ENCODE results near the gene LSP1.

LSP1 gene

DNA sequence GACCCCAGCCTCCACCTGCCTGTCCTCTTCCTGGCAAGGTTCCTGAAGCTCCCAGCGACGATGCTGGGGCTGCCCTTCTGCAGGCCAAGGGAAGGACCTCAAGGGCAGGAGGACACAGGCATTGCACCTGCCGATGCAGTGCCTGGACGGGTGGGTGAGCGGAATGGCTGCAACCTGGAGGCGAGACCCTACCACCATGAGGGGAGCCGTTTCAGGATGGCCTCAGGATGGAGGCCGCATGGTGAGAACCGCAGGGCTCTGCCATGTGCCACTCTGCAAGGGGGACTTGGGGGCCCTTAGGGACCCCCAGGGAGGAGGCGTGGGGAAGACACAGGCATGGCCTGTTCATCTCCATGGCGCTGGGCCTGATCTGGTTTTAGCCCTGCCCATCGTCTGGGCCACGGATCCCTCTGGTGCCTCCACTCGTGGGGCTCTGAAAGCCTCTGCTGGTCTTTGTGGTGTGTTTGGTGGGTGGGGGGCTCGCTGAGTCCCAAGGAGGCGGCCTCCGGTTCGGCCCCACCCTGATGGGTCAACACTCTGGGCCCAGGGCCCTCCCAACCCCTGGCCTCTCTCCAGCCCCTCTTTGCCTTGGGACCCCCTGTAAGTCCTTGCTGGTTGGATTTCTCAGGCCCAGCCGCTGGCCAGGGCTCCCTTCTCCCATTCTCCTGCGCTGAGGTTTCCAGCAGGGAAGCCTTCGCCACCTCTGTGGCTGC is 1.3 kb upstream of the LSP1 start:
- no peak for DNase-seq

DNA sequence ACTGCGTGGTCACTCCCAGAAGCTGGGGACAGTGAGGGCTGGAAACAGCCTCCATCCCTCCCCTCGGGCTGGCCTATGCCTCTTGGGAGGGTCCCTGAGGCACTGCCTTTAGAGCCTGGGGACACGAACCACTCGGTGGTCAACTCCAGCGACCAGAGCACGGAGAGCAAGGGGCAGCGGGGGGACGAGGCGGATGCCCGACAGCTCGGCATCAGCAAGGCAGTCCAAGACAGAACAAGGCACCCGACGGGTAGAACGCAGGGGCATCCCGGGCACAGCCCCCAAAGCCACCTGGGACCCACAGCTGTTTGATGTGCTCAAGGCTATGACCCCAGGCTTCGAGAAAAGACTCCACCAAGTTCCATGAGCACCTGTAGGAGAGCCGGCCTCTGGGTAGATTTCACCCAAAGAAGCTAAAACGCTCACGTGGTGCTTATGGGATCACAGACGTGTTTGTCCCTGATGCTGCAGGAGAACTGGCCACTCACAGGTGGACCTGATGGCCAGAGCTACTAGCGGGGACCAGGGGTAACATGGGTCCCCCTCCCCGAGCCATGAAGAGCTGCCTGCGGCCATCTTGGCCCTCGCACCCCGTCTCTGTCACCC is 510 bp upstream of the LSP1 start:
- DNase-seq, result no peak

DNA sequence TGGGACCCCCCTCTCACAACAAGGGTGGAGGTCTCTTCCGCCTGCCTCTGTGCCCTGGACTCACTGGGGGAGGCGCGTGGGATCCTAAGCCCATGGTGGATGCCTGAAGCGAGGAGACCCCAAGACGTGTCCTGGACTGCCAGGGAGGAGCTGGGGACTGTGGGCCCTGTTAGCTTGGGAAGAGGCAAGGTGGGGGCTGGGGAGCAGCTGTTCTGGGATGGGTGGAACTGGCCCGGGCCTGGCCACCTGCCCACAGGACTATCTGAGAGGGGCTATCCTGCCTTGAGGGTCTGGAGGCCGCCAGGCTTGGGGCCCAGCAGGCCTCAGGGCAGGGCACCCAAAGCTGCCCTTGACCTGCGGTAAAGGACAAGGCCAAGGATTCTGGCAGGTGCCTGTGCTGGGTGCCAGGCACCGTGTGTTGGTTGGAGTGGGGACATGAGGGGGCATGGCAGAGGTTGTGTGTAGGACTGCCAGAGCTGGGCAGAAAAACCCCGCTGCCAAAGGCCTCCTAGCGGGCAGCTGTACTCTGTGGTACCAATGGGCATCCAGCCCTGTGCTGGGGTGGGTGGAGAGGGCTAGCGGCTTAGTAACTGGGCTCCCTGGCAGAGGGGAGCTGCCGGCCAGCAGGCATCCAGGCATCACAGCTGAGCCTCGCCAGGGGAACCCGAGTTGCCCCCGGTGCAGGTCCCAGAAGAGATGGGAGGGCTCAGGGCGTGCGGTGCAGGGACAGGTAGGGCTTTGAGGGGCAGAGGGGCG is 670 bp downstream of the LSP1 start:
- no peak for DNase-seq

DNA sequence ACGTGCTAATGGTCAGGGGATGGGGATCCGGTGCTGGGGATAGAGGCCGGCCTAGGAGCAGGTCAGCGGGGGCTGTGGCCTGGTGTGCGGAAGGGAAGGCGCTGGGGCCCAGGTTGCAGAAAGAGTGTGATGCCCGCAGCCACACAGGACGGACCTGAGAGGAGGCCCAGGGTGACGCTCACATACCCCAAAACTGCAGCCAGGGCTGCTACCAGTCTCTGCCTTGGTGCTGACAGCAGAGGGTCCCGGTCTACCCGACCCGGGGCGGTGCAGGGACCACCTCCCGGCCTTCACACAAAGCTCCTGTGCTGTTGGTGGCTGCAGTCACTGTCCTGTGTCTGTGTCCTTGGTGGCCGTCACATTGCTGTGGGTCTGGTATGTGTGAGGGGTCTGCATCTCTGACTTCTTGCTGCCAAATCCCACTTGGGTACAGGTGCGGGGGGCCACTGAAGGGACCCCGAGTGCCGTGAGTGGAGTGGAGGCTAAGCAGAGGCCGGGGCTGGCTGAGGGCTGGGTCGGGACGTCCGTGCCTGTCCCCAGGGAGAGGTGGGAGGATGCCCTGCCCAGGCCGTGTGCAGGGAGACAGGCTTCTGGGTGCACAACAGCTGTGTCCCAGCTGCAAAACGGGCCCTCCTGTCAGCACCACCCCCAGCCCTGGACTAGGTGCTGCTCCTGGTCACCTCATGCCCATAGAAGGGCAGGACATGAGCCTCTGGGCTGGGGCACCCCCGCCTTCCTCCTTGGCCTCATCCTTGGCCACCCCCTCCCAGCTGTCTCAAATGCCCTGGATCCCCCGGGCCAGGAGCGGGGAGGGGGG is 1.5 kb downstream of the LSP1 start:
- no peak for DNase-seq

DNA sequence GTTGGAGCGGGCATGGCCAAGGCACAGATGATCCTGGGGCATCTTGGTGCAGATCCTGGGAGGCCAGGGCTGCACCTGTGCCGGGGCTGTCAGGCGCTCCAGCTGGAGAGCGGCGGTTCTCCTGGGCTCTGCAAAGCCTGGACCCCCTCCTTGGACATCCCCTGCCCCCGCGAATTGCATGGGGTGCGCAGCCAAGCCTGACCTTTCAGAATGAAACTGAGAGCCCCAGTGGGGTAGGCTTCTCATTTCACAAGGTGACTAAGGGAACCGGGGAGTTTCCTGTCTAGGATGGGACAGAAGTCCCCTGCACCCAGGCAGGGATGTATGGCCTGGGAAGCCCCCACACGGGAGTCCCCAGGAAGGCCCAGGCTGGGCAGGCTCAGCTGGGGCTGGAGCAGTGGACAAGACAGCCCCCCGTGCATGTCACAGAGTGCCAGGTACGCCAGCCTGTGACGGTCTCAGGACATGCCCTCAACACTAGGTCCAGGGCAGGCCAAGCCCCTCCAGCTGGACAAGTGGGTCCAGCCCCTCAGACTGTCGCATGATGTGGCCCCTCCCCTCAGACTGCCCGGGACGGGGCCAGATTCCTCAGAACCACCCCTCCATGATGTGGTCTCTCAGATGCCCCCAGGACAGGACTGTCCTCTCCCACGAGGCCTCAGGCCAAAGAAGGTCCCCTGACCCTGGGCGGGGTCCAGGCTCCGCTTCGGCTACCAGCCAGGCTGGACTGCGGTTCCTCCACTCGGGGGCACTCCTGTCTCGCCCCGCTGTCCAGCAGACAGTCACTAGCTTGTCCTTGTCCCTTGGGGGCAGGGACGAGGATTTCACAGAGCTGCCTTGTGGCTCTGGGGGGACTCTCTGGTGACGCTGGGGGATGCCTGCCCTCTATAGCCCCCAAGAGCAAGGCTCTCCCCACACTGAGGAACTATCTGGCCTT is 2.3 kb downstream of the LSP1 start:
- no peak for DNase-seq

DNA sequence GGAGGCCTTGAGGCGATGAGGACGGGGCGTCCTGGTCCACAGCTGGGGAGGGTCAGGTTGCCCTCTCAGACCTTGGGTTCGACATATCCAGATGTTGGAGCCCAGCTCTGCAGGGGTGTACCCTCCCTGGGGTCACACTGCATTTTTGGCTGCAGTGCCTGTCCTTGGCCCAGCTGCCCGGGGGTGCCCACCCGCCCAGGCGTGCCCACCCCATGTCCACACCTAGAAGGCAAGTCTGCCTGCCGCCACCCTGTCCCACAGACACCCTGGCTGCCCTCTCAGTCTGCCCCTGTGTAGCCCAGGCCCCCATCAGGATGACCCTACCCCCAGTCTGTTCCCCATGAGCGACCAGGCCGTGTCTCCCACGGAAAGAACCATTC is 3.0 kb downstream of the LSP1 start:
- DNase-seq, result no peak

DNA sequence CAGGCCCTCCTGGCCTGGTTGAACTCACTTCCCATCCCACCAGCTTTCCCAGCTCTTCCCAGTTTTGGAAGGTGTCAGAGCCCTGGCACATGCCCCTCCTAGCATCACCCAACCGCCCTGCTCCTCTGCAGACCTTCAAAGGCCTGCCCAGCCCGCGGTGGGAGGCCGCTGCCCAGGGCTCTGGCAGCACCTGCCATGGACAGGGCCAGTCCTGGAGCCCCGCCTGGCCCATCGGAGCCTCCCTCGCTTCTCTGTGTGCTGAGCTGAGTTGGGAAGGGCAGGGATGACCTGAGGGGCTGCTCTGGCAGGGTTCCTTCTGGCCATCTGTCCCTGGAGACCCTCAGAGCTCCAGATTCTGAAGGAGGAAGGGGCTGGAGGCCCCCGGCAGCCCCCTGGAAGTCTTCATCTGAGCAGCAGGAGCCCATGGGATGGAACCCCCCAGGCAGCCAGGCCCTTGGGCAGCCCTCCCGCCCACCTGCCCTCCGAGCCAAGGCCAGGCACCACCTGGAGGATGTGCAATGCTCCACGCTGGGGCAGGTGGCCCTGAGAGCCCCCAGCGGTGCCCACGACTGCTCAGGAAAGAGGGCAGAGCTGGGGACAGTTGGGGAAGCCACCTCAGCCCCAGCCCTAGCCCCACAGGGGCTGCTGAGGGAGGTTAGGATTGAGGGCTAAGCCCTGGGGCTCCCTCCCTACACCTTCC is 3.6 kb downstream of the LSP1 start:
- DNase-seq, result no peak

DNA sequence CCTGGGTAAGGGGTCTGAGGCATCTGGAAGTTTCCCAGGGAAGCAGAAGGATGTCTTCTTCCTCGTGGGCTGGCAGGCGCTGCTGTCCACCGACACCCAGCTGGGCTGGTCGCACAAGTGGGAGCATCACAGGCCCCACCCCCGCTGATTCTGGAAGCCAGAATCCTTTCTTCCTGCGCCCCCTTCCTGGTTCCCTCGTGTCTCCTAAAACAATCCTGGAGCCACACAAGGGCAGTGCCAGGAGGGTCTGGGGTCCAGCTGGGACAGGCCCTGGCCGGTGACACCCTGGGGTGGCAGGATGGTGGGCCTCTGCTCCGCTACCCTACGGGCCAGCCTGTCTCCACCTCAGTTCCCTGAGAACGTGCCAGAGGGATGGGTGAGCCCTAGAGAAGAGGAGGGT is 4.2 kb downstream of the LSP1 start:
- no peak for DNase-seq

DNA sequence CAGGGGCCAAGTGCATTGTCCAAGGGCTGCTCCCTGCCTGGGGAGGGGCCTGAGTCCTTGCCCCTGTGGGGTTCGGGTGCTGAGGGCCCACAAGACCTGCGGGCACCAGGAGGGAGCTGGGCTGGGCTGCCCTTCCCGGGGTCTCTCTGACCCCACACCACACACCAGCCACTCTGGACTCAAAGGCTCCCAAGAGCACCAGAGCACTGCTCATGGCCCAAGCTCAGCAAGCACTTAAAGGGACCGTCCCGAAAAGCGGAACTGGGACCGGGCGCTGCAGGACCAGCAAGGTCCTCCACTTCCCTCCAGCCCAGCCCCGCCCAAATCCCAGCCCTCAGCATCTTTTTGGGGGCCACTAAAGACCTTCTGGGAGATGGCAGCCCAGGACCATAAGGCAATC is 5.3 kb downstream of the LSP1 start:
- no peak for DNase-seq

DNA sequence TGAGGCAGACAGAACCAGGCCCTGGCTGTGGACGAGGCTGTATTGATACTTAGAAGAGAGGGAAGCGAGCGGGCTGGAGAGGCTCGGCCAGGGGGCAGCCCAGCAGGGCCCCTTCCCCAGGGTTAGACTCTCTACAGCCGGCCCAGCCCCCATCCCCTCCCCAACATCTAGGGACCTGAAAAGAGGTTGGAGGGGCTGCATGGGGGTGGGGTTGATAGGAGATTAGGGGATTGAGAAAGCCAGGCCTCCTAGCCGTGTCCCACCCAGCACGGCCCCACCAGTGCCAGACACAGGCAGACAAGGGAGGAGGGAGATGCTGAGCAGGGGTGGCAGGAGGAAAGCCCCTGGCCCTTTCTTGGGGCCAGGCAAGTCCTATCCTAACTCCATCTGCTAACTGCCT is 5.7 kb downstream of the LSP1 start:
- DNase-seq, result no peak

DNA sequence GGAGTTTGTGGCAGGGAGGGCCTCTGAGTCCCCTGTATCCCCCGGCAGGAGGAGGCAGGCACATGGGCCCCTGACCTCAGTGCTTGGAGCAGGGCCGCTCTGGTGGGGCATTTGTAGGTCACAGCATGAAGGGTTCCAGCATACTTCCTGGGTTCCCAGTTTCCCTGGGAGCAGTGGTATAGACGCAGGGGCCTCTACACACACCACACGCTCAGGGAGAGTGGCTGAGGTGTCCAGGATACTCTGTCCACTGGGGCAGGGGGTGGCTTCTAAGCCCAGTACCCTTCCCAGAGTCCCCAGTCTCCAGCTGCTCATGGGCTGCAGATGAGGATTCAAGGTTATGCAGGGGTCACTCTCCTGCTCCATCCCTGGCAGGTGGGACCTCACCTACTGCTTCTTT is 6.1 kb downstream of the LSP1 start:
- no peak for DNase-seq

DNA sequence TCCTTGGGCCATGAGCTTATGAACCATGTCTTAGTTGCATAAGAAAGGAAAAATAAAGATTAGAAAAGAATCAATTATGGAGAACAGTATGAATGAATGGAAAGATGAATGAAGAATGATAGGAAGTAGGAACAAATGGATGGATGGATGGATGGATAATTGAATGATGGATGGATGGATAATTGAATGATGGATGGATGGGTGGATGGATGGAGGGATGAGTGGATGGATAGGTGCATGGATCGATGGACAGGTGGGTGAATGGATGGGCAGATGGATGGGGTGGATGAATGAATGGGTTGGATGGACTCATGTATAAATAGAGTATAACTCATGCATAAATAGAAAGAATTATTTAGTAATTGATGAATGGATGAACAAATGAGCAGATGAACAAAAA is 7.2 kb downstream of the LSP1 start:
- no peak for DNase-seq

DNA sequence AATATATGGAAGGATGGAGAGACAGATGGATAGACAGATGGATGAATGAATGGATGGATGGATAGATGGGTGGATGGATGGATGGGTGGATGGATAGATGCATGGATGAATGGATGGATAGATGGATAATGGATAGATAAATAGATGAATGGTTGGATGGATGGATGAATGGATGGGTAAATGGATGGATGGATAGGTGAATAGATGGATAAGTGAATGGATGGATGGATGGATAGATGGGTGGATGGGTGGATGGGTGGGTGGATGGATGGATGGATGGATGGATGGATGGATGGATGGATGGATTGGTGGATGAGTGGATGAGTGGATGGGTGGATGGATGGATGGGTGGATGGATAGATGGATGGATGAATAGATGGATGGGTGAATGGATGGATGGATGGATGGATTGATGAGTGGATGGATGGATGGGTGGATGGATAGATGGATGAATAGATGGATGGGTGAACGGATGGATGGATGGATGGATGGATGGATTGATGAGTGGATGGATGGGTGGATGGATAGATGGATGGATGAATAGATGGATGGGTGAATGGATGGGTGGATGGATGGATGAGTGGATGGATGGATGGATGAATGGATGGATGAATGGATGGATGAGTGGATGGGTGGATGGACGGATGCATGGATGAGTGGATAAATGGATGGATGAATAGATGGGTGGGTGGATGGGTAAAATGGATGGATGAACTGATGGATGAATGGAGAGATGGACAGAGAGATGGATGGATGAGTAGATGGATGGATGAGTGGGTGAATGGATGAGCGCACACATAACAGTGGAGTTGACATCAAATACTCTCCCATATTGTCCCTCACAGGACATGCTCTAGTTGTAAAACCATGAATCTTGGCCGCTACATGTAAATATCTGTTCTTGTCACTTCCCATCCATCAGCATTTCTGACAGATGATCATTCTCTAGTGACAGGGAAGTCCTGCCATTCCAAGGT is 8.8 kb downstream of the LSP1 start:
- no peak for DNase-seq

DNA sequence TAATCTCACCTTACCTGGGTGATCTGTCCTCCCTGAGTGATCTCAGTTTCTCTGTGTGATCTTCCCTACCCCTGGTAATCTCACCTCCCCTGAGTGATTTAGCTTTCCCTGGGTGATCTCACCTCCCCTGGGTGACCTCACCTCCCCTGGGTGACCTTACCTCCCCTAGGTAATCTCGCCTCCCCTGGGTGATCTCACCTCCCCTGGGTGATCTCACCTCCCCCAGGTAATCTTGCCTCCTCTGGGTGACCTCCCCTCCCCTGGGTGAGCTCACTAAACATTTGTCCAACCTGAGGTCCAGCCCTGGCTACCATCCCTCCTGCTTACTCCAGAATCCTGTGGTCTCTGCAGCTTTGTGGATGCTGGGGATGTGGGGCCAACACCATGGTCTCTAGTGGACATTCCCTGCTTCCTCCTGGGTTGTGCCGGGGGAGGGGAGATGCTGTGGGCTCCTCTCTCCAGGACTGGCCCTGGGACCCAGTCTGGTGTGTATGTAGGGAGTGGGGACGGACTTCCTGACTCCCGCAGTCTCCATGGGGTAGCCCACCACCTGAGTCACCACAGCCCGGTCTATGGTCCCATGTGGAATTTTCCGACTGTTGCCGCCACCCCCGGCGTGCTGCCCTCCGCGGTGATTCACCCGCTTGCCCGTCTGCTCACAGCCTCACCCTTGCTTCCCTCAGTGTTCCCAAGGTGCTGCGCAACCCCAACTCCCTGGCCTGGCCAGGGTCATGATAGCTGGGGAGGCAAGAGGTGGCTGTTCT is 9.9 kb downstream of the LSP1 start:
- DNase-seq, result no peak

DNA sequence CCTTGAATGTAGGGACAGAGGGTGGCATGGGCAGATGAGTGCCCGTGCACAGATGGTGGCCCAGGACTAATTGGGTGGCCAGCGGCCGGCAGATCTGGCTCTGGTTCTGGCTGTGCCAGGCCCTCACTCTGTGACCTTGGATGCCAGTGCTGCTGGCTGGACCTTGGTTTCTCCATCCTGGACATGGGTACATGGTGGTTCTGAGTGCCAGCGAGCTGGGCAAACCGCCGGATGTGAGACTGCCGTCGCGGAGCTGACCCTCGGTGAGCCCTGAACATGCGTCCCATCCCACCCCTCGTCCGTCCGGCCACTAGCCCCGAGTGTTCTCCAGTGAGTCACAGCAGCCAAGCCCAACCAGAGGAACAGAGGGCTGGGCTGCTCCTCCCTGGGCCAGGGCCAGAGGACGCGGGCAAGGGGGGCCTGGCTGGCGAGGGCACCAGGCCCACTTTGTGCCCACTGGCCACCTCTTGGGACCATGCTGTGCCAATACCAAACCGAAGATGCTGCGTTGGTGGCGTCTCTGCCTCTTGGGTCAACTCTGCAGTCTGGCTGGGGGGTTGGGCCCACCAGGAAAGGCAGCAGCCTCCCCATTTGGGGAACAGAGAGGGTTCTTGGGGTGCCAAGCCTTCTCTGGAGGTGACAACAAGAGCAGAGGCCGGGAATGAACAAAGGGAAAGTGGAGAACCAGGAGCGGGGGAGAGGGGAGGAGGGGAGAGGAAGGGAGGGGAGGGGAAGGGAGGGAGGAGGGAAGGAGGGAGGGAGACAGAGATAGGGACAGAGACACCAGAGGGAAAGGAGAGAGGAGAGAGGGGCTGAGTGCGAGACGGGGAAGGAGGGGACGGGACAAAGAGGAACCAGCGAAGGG is 10.7 kb downstream of the LSP1 start:
- peak; percentile 80 for DNase-seq

DNA sequence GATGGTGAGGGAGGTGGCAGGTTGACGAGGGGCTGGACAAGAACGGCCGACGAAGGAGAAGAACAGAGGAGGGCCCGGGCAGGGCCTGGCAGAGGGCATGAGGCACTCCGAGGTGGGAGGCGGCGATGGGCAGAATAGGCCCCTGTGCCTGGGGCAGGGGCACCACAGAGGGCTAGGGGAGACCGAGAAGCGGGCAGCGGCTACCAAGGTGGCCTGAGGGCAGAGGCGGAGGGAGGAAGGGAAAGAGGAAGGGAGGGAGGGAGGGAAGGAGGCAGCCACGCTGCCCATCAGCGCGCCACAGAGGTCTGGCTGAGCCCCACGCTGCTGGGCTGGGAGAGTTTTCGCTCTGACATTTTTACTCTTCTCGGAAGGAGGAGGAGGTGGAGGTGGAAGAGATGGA is 11.3 kb downstream of the LSP1 start:
- DNase-seq, result no peak

DNA sequence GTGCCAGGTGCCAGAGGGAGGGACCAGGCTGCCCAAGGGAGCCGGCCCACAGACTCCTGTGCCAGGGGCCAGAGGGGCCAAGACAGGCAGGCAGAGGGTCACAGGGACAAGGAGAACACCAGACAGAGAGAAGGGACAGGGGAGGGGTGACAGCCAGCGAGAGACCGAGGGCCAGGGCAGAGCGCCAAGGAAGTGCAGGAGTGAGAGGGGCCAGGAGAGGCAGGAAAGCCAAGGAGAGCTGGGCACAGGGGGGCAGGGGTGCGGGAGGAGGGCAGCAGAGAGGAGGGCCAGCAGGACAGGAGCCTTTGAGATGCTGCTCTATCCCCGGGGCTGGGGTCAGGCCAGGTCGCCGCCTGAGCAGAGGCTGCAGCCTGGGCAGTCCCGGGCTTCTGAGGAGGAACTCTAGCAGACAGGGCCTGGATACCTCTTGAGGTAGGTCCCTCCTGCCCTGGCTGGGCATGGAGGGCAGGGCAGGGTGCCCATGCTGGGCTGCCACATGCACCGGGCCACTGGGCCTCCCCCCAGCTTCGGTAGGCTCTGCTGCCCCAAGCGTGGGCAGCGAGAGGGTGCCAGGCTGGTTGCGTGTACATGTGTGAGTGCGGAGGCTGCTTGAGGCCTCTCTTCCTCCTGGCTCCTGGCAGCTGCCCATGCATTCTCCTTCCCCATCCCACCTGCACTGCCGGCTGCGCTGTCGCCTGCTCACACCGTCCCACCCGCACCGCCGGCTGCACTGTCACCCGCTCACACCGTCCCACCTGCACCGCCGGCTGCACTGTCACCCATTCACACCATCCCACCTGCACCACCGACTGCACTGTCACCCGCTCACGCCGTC is 12.2 kb downstream of the LSP1 start:
- no peak for DNase-seq

DNA sequence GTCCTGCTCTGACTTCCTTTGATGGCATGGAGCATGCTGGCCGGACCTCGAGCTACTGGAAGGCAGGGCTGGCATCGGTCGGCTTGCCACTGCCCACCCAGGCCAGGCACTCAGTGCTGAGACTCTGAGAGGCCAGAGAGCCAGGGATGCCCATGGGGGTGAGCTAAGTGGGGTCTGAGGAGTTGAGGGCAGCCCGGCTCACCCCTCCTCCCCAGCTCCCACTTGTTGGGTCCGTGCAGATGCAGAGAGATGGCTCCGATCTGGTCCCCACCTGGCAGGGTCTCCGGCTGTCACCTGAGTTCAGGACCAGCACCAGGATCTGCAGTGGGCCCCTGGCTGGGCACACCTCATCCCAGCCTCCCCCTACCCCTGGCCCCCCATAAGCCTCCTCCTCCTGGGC is 13.3 kb downstream of the LSP1 start:
- DNase-seq, result no peak

Data from hematopoietic multipotent progenitor cell treated with erythropoietin and hydrocortisone succinate and interleukin-3 and kit ligand, for 4 days (in vitro differentiated cells).